ENCODE data around the gene VPS35. TPM values are rescaled to one million over a fixed set of nuclear protein-coding genes. Genes with fewer than 3 reads are reported as not detected.

Gene VPS35
- total and polyA plus RNA-seq, 2 of the 13 experiments (the other 11 are each of a cell fraction or from before 2014, with no cell fraction given): 30.7 to 136 TPM

DNA sequence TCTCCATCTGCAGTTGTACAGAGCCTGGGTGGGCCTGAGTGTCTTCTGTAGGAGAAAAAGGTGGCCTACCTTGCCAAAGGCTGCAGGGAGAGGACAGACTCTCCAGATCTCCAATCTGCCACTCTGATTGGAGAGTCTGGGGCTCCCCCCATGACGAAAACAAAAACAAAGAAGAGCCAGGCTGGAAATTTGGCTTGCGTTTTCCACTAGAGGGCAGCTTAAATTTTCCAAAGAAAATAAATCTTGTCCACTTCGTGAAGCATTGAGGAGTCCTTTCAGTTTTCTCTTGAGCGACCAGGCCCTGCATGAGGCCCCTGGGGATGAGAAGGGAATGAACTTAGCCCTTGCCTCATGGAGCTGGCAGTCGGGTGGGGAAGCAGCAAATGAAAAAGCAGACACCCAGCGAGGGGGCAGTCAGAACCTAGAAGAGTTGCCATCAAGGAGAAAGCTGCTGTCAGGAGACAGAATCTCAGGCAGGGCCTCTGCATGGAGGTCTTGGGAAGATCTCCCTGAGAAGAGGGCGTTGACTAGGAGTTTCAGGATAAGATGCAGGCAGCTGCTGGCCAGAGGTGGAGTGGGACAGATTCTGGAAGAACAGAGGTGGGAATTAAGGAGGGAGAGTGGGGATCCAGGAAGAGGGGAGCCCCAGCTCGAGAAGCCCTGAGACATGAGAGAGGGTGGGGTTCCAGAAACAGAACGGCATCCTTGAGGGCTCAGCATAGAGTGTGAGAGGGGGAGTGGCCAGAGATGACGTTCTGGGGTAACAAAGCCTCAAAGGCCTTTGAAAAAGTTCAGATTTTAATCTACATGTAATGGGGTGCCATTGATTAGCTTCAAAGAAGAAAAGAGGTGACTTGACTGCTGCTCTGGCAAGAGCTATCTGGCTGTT is 59.4 kb downstream of the VPS35 start (continued):
- TF ChIP-seq, protein P1, sequence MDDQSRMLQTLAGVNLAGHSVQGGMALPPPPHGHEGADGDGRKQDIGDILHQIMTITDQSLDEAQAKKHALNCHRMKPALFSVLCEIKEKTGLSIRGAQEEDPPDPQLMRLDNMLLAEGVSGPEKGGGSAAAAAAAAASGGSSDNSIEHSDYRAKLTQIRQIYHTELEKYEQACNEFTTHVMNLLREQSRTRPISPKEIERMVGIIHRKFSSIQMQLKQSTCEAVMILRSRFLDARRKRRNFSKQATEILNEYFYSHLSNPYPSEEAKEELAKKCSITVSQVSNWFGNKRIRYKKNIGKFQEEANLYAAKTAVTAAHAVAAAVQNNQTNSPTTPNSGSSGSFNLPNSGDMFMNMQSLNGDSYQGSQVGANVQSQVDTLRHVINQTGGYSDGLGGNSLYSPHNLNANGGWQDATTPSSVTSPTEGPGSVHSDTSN (CRISPR knock-in tag; IDR thresholded peaks at IDR 0.05; ENCODE audit: borderline replicate concordance): no peak
- TF ChIP-seq, protein P2, sequence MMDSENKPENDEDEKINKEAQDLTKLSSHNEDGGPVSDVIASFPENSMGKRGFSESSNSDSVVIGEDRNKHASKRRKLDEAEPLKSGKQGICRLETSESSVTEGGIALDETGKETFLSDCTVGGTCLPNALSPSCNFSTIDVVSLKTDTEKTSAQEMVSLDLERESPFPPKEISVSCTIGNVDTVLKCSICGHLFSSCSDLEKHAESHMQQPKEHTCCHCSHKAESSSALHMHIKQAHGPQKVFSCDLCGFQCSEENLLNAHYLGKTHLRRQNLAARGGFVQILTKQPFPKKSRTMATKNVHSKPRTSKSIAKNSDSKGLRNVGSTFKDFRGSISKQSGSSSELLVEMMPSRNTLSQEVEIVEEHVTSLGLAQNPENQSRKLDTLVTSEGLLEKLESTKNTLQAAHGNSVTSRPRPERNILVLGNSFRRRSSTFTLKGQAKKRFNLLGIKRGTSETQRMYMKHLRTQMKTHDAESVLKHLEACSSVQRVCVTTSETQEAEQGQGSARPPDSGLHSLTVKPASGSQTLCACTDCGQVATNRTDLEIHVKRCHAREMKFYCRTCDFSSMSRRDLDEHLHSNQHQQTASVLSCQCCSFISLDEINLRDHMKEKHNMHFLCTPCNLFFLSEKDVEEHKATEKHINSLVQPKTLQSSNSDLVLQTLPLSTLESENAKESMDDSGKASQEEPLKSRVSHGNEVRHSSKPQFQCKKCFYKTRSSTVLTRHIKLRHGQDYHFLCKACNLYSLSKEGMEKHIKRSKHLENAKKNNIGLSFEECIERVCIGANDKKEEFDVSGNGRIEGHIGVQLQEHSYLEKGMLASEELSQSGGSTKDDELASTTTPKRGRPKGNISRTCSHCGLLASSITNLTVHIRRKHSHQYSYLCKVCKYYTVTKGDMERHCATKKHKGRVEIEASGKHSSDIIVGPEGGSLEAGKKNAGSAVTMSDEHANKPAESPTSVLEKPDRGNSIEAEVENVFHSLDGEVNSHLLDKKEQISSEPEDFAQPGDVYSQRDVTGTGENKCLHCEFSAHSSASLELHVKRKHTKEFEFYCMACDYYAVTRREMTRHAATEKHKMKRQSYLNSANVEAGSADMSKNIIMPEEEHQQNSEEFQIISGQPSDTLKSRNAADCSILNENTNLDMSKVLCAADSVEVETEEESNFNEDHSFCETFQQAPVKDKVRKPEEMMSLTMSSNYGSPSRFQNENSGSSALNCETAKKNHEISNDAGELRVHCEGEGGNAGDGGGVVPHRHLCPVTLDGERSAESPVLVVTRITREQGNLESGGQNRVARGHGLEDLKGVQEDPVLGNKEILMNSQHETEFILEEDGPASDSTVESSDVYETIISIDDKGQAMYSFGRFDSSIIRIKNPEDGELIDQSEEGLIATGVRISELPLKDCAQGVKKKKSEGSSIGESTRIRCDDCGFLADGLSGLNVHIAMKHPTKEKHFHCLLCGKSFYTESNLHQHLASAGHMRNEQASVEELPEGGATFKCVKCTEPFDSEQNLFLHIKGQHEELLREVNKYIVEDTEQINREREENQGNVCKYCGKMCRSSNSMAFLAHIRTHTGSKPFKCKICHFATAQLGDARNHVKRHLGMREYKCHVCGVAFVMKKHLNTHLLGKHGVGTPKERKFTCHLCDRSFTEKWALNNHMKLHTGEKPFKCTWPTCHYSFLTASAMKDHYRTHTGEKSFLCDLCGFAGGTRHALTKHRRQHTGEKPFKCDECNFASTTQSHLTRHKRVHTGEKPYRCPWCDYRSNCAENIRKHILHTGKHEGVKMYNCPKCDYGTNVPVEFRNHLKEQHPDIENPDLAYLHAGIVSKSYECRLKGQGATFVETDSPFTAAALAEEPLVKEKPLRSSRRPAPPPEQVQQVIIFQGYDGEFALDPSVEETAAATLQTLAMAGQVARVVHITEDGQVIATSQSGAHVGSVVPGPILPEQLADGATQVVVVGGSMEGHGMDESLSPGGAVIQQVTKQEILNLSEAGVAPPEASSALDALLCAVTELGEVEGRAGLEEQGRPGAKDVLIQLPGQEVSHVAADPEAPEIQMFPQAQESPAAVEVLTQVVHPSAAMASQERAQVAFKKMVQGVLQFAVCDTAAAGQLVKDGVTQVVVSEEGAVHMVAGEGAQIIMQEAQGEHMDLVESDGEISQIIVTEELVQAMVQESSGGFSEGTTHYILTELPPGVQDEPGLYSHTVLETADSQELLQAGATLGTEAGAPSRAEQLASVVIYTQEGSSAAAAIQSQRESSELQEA (CRISPR knock-in tag; IDR thresholded peaks at IDR 0.05; ENCODE audit: not compliant biosample characterization): no peak
- TF ChIP-seq SYNCRIP (IDR thresholded peaks at IDR 0.05; ENCODE audit: insufficient read depth, low read depth, low read length): no peak
- no peak for TF ChIP-seq ZNF569 (CRISPR knock-in tag; IDR thresholded peaks at IDR 0.05; ENCODE audit: borderline replicate concordance)
- TF ChIP-seq DPF2 (CRISPR knock-in tag; IDR thresholded peaks at IDR 0.05; ENCODE audit: borderline replicate concordance, low read depth): no peak
- TF ChIP-seq SP5 (CRISPR knock-in tag; IDR thresholded peaks at IDR 0.05; ENCODE audit: borderline replicate concordance, low read depth): no peak
- TF ChIP-seq, protein P3, sequence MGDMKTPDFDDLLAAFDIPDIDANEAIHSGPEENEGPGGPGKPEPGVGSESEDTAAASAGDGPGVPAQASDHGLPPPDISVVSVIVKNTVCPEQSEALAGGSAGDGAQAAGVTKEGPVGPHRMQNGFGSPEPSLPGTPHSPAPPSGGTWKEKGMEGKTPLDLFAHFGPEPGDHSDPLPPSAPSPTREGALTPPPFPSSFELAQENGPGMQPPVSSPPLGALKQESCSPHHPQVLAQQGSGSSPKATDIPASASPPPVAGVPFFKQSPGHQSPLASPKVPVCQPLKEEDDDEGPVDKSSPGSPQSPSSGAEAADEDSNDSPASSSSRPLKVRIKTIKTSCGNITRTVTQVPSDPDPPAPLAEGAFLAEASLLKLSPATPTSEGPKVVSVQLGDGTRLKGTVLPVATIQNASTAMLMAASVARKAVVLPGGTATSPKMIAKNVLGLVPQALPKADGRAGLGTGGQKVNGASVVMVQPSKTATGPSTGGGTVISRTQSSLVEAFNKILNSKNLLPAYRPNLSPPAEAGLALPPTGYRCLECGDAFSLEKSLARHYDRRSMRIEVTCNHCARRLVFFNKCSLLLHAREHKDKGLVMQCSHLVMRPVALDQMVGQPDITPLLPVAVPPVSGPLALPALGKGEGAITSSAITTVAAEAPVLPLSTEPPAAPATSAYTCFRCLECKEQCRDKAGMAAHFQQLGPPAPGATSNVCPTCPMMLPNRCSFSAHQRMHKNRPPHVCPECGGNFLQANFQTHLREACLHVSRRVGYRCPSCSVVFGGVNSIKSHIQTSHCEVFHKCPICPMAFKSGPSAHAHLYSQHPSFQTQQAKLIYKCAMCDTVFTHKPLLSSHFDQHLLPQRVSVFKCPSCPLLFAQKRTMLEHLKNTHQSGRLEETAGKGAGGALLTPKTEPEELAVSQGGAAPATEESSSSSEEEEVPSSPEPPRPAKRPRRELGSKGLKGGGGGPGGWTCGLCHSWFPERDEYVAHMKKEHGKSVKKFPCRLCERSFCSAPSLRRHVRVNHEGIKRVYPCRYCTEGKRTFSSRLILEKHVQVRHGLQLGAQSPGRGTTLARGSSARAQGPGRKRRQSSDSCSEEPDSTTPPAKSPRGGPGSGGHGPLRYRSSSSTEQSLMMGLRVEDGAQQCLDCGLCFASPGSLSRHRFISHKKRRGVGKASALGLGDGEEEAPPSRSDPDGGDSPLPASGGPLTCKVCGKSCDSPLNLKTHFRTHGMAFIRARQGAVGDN (CRISPR knock-in tag; IDR thresholded peaks at IDR 0.05): peak; percentile 31
- TF ChIP-seq, protein P4, sequence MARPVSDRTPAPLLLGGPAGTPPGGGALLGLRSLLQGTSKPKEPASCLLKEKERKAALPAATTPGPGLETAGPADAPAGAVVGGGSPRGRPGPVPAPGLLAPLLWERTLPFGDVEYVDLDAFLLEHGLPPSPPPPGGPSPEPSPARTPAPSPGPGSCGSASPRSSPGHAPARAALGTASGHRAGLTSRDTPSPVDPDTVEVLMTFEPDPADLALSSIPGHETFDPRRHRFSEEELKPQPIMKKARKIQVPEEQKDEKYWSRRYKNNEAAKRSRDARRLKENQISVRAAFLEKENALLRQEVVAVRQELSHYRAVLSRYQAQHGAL (CRISPR knock-in tag; IDR thresholded peaks at IDR 0.05; ENCODE audit: not compliant biosample characterization): no peak
- TF ChIP-seq ELF1 (CRISPR knock-in tag; IDR thresholded peaks at IDR 0.05): no peak
- no peak for TF ChIP-seq ZNF562 (CRISPR knock-in tag; IDR thresholded peaks at IDR 0.05; ENCODE audit: borderline replicate concordance)
